ENCODE data around the gene PKD2.
"Not testable (repeated sequence)": the region's sequence is repeated elsewhere in the genome, so short reads cannot be mapped to it uniquely, and the experiment has no call there.

Gene PKD2

DNA sequence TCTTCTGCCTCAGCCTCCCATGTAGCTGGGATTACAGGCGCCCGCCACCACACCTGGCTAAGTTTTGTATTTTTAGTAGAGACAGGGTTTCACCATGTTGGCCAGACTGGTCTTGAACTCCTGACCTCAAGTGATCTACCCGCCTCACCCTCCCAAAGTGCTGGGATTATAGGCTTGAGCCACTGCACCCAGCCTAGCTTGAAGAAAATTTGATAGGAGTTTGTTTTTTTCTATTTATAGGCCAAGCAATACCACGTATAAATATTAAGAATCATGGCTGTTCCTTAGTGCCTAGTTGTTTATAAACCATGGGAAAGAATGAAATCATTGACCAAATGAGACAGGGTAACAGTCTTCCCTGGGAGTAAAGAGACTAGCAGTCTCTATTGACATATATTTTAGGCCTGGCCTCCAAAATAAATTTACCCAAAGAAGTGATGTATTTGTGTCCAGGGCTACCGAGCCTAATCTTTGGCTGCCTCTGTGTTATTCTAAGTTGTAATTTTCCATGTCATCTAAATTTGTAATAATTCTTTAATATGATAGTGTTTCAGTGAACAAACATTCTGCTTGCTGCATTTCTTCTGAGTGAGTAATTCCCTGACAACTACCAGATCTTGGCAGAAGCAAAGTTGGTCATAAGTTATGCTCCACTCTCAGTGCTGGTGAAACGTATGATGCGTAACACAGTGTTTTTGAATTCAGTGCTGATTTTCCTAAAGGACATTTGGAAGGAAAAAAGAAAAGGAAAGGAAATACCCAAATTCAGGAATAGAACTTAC, 10.3 kb downstream of the PKD2 start:
- H3K27ac ChIP-seq (ENCODE audit: low read depth, low read length): peak overlapping the region; percentile 94
- H3K9ac ChIP-seq (ENCODE audit: low read length): no peak overlapping the region
- no peak overlapping the region for H3K4me3 ChIP-seq (ENCODE audit: low read length)
- no peaks in the 10 kb centered on the region for H3K36me3 ChIP-seq (ENCODE audit: control insufficient read depth, insufficient read depth, low read length)
- H3K27me3 ChIP-seq (ENCODE audit: control insufficient read depth, insufficient read depth, low read length): no peaks in the 10 kb centered on the region
- H3K4me1 ChIP-seq (ENCODE audit: control insufficient read depth, insufficient read depth, low read length): peaks cover 43% of the 10 kb centered on the region

DNA sequence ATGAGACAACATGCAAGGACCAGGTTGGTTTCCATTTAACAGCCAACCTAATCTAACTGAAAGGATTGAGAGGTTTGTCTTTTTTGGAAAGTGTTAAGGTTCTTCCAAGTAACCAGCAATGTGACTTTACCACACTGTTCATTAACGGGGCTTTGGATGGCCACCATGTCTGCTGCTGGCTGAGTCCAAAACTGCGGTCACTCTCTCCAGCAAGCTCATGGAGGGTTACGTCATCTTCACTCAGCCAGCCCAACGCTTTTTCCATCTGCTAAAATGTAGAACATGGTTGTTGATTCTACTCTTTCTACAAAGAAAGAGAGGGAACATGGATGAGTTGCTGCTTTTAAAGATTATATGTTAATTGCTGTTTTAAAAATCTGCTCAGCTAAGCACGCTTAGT, 11.0 kb downstream of the PKD2 start:
- peak overlapping the region; percentile 94 for H3K27ac ChIP-seq (ENCODE audit: low read depth, low read length)
- H3K9ac ChIP-seq (ENCODE audit: low read length): no peak overlapping the region
- no peaks in the 10 kb centered on the region for H3K27me3 ChIP-seq (ENCODE audit: control insufficient read depth, insufficient read depth, low read length)
- no peaks in the 10 kb centered on the region for H3K36me3 ChIP-seq (ENCODE audit: control insufficient read depth, insufficient read depth, low read length)
- H3K4me3 ChIP-seq (ENCODE audit: low read length): peak overlapping the region; percentile 29
- H3K4me1 ChIP-seq (ENCODE audit: control insufficient read depth, insufficient read depth, low read length): peaks cover 43% of the 10 kb centered on the region

- no peaks in the 10 kb centered on the region for H3K27me3 ChIP-seq (ENCODE audit: control insufficient read depth, insufficient read depth, low read length)
- peak overlapping the region; percentile 51 for H3K27ac ChIP-seq (ENCODE audit: low read depth, low read length)
- no peak overlapping the region for H3K4me3 ChIP-seq (ENCODE audit: low read length)
- no peaks in the 10 kb centered on the region for H3K36me3 ChIP-seq (ENCODE audit: control insufficient read depth, insufficient read depth, low read length)
- peaks cover 34% of the 10 kb centered on the region for H3K4me1 ChIP-seq (ENCODE audit: control insufficient read depth, insufficient read depth, low read length)
- no peak overlapping the region for H3K9ac ChIP-seq (ENCODE audit: low read length)
Observed at GRCh38 chr4:88021824-88022223, 14.4 kb downstream of the PKD2 start.

DNA sequence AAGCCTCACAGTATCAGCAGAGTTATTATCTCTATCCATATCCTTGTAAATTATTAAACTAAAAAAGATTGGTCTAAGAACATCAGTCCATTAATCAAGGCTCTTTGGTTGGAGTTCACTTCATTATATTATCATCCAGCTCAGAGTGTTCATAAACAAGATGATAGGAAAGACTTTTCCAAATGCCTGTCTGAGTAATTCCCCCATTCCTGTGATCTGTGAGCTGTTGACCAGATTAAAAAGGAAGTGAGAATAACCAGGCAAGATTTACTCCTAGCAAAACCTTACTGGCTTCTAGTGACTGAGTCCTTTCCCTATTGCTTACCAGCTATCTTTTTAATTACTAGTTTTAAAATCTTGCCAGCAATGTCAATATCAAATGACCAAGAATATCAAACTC, 14.9 kb downstream of the PKD2 start:
- H3K27me3 ChIP-seq (ENCODE audit: control insufficient read depth, insufficient read depth, low read length): no peaks in the 10 kb centered on the region
- H3K9ac ChIP-seq (ENCODE audit: low read length): no peak overlapping the region
- H3K4me3 ChIP-seq (ENCODE audit: low read length): no peak overlapping the region
- peak overlapping the region; percentile 51 for H3K27ac ChIP-seq (ENCODE audit: low read depth, low read length)
- no peaks in the 10 kb centered on the region for H3K36me3 ChIP-seq (ENCODE audit: control insufficient read depth, insufficient read depth, low read length)
- H3K4me1 ChIP-seq (ENCODE audit: control insufficient read depth, insufficient read depth, low read length): peaks cover 34% of the 10 kb centered on the region

GRCh38 chr4:88025868-88026661, 18.6 kb downstream of the PKD2 start:
- peaks cover 11% of the 10 kb centered on the region for H3K4me1 ChIP-seq (ENCODE audit: control insufficient read depth, insufficient read depth, low read length)
- not testable (repeated sequence) for H3K9ac ChIP-seq (ENCODE audit: low read length); H3K27me3 ChIP-seq (ENCODE audit: control insufficient read depth, insufficient read depth, low read length); H3K36me3 ChIP-seq (ENCODE audit: control insufficient read depth, insufficient read depth, low read length); H3K27ac ChIP-seq (ENCODE audit: low read depth, low read length); H3K4me3 ChIP-seq (ENCODE audit: low read length)

DNA sequence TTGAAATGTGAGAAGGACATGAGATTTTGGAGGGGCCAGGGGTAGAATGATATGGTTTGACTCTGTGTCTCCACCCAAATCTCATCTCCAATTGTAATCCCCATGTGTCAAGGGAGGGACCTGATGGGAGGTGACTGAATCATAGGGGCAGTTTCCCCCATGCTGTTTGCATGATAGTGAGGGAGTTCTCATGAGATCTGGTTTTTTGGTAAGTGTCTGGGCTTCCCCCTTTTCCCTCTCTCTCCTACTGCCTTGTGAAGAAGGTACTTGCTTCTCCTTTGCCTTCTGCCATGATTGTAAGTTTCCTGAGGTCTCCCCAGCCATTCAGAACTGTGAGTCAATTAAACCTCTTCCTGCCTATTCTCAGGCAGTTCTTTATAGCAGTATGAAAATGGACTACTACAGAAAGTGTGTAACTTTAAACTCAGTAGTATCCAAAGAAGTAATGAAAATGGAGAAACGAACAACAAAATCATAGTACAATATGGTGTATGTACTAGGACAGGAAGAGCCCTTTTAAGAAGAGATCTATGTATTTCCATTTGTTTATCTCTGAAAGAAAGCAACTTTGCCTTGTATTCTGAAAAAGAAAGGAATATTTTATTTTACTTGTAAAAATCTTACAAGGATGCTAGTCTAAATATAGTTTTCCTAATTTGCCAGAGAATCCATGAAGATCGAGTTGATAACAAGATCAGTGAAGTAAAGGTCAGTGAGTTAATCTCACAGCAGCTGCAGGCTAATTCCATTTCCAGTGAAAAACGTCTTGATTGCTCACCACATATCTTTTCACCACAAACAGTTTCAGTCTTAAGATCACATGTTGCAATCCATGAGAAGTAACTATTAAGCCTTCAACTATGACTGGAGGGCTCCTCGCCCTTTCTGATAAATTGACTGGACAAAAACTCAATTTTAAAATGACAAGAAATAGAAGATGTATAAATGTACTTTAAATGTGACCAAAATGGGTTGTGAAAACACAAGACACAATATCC, 20.5 kb downstream of the PKD2 start:
- Histone ChIP-seq H3K9ac (ENCODE audit: low read length) (no peak overlapping the region), H3K36me3 (ENCODE audit: control insufficient read depth, insufficient read depth, low read length) (no peaks in the 10 kb centered on the region), H3K27me3 (ENCODE audit: control insufficient read depth, insufficient read depth, low read length) (no peaks in the 10 kb centered on the region), H3K27ac (ENCODE audit: low read depth, low read length) (no peak overlapping the region), H3K4me1 (ENCODE audit: control insufficient read depth, insufficient read depth, low read length) (no peaks in the 10 kb centered on the region), H3K4me3 (ENCODE audit: low read length) (no peak overlapping the region)

DNA sequence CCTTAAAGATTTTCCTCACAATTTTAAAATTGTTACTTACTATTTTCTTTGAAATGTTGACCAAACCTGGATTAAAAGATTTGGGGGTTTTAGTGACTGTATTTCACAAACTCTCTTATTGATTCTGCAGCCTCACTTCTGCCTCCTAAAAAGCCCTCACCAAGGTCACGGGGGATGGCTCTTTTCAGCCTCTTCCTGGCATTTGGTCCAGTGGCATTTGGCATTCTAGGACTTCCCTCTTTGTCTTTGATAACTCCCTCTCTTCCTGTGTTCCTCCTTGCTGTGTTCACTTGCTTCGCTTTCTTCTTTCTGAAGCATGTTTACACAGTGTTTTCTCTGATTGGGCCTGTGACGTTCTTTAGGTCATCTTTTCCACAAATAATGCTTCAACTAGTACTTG, 21.5 kb downstream of the PKD2 start:
- Histone ChIP-seq H3K27ac (ENCODE audit: low read depth, low read length) (no peak overlapping the region), H3K4me3 (ENCODE audit: low read length) (no peak overlapping the region), H3K9ac (ENCODE audit: low read length) (no peak overlapping the region), H3K4me1 (ENCODE audit: control insufficient read depth, insufficient read depth, low read length) (no peaks in the 10 kb centered on the region), H3K36me3 (ENCODE audit: control insufficient read depth, insufficient read depth, low read length) (no peaks in the 10 kb centered on the region), H3K27me3 (ENCODE audit: control insufficient read depth, insufficient read depth, low read length) (no peaks in the 10 kb centered on the region)

DNA sequence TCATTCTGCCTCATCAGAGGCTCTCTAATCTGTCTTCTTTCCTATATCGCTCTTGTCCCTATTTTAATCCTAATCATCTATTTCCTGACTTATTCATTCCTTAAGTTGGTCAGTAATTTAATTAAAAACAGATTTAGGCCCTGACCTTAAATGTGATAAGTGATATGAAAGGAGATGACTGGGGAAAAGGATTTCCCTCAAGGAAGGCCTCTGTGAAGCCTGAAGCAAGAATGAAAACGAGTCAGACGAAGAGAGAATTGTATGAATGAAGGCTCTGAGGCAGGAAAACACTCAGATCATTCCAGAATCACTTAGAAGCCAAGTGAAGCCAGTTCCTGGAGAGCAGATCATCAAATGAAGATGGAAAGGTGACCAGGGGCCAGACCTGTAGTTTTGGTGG, 22.1 kb downstream of the PKD2 start:
- Histone ChIP-seq H3K27ac (ENCODE audit: low read depth, low read length) (no peak overlapping the region), H3K9ac (ENCODE audit: low read length) (no peak overlapping the region), H3K36me3 (ENCODE audit: control insufficient read depth, insufficient read depth, low read length) (no peaks in the 10 kb centered on the region), H3K27me3 (ENCODE audit: control insufficient read depth, insufficient read depth, low read length) (no peaks in the 10 kb centered on the region), H3K4me3 (ENCODE audit: low read length) (no peak overlapping the region), H3K4me1 (ENCODE audit: control insufficient read depth, insufficient read depth, low read length) (no peaks in the 10 kb centered on the region)

GRCh38 chr4:88030565-88031310, 23.3 kb downstream of the PKD2 start:
- Histone ChIP-seq H3K27ac (ENCODE audit: low read depth, low read length) (no peak overlapping the region), H3K36me3 (ENCODE audit: control insufficient read depth, insufficient read depth, low read length) (no peaks in the 10 kb centered on the region), H3K4me1 (ENCODE audit: control insufficient read depth, insufficient read depth, low read length) (no peaks in the 10 kb centered on the region), H3K9ac (ENCODE audit: low read length) (no peak overlapping the region), H3K27me3 (ENCODE audit: control insufficient read depth, insufficient read depth, low read length) (no peaks in the 10 kb centered on the region), H3K4me3 (ENCODE audit: low read length) (no peak overlapping the region)

DNA sequence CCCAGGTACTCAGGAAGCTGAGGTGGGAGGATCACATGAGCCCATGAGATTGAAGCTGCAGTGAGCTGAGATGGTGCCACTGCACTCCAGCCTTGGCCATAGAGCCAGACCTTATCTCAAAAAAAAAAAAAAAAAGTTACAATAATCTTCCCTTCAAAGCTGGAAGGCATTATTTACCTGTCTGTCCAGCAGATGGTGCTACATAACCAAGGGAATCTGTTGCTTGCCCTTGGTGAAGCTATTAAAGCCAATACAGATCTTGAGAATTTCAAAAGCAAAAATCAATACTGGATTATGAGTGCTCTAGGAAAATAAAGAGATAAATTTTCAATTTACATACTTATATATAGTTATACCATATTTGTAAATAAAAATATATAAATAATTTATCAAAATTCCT, 25.9 kb downstream of the PKD2 start:
- peaks cover 9% of the 10 kb centered on the region for H3K36me3 ChIP-seq (ENCODE audit: control insufficient read depth, insufficient read depth, low read length)
- H3K9ac ChIP-seq (ENCODE audit: low read length): no peak overlapping the region
- H3K27me3 ChIP-seq (ENCODE audit: control insufficient read depth, insufficient read depth, low read length): no peaks in the 10 kb centered on the region
- H3K4me1 ChIP-seq (ENCODE audit: control insufficient read depth, insufficient read depth, low read length): no peaks in the 10 kb centered on the region
- no peak overlapping the region for H3K27ac ChIP-seq (ENCODE audit: low read depth, low read length)
- H3K4me3 ChIP-seq (ENCODE audit: low read length): no peak overlapping the region

- H3K9ac ChIP-seq (ENCODE audit: low read length): no peak overlapping the region
- no peaks in the 10 kb centered on the region for H3K4me1 ChIP-seq (ENCODE audit: control insufficient read depth, insufficient read depth, low read length)
- no peak overlapping the region for H3K27ac ChIP-seq (ENCODE audit: low read depth, low read length)
- no peak overlapping the region for H3K4me3 ChIP-seq (ENCODE audit: low read length)
- peaks cover 15% of the 10 kb centered on the region for H3K36me3 ChIP-seq (ENCODE audit: control insufficient read depth, insufficient read depth, low read length)
- no peaks in the 10 kb centered on the region for H3K27me3 ChIP-seq (ENCODE audit: control insufficient read depth, insufficient read depth, low read length)
Observed at GRCh38 chr4:88035292-88035691, 27.9 kb downstream of the PKD2 start.
